ENCODE data around the gene OSMR. TPM values are rescaled to one million over a fixed set of nuclear protein-coding genes. Genes with fewer than 3 reads are reported as not detected.
"Not testable (repeated sequence)": the region's sequence is repeated elsewhere in the genome, so short reads cannot be mapped to it uniquely, and the experiment has no call there.

Gene OSMR
- total RNA-seq, 3 donors from 2014 or later (not counting 1 experiment from before 2014, with no cell fraction given) = not detected

GRCh38 chr5:38856660-38857059 lies 10.8 kb downstream of the OSMR start:
- Mint-ChIP-seq H3K4me1 (no peaks in the 10 kb centered on the region), H3K27ac (no peak overlapping the region), H3K4me3 (no peak overlapping the region), H3K36me3 (no peaks in the 10 kb centered on the region), H3K9me3 (peaks cover 0 to 4% of the 10 kb centered on the region in 2 donors), H3K27me3 (ENCODE audit: low read depth in 2 of 2) (peaks cover 13 to 19% of the 10 kb centered on the region in 2 donors)
- Histone ChIP-seq H3K4me3 (ENCODE audit: low read length) (no peak overlapping the region), H3K4me1 (ENCODE audit: control insufficient read depth, insufficient read depth, low read length) (no peaks in the 10 kb centered on the region), H3K9me3 (ENCODE audit: control insufficient read depth, insufficient read depth, low read length) (no peaks in the 10 kb centered on the region), H3K27me3 (ENCODE audit: control insufficient read depth, insufficient read depth, low read length) (no peaks in the 10 kb centered on the region), H3K36me3 (ENCODE audit: control insufficient read depth, insufficient read depth, low read length) (no peaks in the 10 kb centered on the region), H3K27ac (ENCODE audit: low read length) (no peak overlapping the region)
- intact Hi-C loops (cut with micrococcal nuclease) = no loop called here
- DNase-seq (no peak), ATAC-seq (no peak)
- 75% methylated on average over 2 of the region's 2 CpGs for WGBS (ENCODE audit: insufficient coverage)
- TF ChIP-seq, protein P1, sequence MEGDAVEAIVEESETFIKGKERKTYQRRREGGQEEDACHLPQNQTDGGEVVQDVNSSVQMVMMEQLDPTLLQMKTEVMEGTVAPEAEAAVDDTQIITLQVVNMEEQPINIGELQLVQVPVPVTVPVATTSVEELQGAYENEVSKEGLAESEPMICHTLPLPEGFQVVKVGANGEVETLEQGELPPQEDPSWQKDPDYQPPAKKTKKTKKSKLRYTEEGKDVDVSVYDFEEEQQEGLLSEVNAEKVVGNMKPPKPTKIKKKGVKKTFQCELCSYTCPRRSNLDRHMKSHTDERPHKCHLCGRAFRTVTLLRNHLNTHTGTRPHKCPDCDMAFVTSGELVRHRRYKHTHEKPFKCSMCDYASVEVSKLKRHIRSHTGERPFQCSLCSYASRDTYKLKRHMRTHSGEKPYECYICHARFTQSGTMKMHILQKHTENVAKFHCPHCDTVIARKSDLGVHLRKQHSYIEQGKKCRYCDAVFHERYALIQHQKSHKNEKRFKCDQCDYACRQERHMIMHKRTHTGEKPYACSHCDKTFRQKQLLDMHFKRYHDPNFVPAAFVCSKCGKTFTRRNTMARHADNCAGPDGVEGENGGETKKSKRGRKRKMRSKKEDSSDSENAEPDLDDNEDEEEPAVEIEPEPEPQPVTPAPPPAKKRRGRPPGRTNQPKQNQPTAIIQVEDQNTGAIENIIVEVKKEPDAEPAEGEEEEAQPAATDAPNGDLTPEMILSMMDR (IDR thresholded peaks at IDR 0.05) = no peak

GRCh38 chr5:38858839-38859238 lies 13.0 kb downstream of the OSMR start:
- TF ChIP-seq, protein P1 (IDR thresholded peaks at IDR 0.05) = no peak
- H3K27me3 ChIP-seq (ENCODE audit: control insufficient read depth, insufficient read depth, low read length) = no peaks in the 10 kb centered on the region
- no peaks in the 10 kb centered on the region for H3K9me3 ChIP-seq (ENCODE audit: control insufficient read depth, insufficient read depth, low read length)
- H3K27me3 Mint-ChIP-seq (ENCODE audit: low read depth in 2 of 2) = peaks cover 7 to 13% of the 10 kb centered on the region in 2 donors
- no peaks in the 10 kb centered on the region for H3K4me1 Mint-ChIP-seq
- intact Hi-C loops (cut with micrococcal nuclease) = no loop called here
- ATAC-seq (no peak), DNase-seq (no peak)
- no peak overlapping the region for H3K4me3 Mint-ChIP-seq
- H3K36me3 ChIP-seq (ENCODE audit: control insufficient read depth, insufficient read depth, low read length) = no peaks in the 10 kb centered on the region
- H3K27ac Mint-ChIP-seq = no peak overlapping the region
- H3K4me3 ChIP-seq (ENCODE audit: low read length) = no peak overlapping the region
- no peak overlapping the region for H3K27ac ChIP-seq (ENCODE audit: low read length)
- H3K9me3 Mint-ChIP-seq = peaks cover 0 to 2% of the 10 kb centered on the region in 2 donors
- no peaks in the 10 kb centered on the region for H3K36me3 Mint-ChIP-seq
- WGBS (ENCODE audit: insufficient coverage) = 87% methylated on average over 3 of the region's 3 CpGs
- no peaks in the 10 kb centered on the region for H3K4me1 ChIP-seq (ENCODE audit: control insufficient read depth, insufficient read depth, low read length)

DNA sequence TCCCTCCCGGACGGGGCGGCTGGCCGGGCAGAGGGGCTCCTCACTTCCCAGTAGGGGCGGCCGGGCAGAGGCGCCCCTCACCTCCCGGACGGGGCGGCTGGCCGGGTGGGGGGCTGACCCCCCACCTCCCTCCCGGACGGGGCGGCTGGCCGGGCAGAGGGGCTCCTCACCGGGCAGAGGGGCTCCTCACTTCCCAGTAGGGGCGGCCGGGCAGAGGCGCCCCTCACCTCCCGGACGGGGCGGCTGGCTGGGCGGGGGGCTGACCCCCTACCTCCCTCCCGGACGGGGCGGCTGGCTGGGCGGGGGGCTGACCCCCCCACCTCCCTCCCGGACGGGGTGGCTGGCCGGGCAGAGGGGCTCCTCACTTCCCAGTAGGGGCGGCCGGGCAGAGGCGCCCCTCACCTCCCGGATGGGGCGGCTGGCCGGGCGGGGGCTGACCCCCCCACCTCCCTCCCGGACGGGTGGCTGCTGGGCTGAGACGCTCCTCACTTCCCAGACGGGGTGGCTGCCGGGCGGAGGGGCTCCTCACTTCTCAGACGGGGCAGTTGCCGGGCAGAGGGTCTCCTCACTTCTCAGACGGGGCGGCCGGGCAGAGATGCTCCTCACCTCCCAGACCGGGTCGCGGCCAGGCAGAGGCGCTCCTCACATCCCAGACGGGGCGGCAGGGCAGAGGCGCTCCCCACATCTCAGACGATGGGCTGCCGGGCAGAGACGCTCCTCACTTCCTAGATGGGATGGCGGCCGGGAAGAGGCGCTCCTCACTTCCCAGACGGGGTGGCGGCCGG lies 16.4 kb downstream of the OSMR start:
- H3K36me3 ChIP-seq (ENCODE audit: control insufficient read depth, insufficient read depth, low read length) = not testable (repeated sequence)
- 92% methylated on average over 23 of the region's 64 CpGs for WGBS (ENCODE audit: insufficient coverage)

DNA sequence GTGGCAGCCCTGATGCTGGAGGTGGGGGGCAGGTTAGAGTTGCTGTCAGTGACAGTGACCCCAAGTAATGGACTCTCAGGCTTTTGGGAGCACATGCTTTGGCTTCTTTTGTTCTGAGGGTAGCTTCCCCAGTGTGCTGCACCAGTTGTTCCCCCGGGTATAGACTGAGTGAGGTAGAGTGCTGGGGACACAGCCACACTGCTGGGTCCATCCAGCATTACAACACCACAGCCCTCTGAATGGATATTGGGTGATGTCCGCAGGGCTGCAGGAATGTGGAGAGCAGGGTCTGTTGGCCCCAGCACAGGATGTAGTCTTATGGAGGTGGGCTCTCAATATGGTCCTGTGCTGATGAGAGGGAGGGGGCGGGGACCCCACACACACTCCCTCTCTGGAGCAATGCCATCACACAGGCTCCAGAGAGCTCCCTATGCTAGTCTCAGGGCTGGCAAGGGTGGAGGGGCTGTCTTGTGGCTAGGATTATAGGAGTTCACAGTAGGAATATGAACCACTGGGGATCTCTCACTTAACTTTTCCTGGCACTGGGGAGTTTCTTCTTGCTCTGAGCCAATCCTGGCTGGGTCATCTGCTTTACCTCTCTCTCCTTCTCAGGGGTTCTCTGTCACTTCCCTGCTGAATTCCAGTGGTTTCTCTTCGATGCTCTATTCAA lies 20.7 kb downstream of the OSMR start:
- Mint-ChIP-seq H3K4me3 (no peak overlapping the region), H3K27me3 (ENCODE audit: low read depth in 2 of 2) (peaks cover 8 to 19% of the 10 kb centered on the region in 2 donors), H3K36me3 (no peaks in the 10 kb centered on the region), H3K4me1 (no peaks in the 10 kb centered on the region), H3K9me3 (peaks cover 10 to 11% of the 10 kb centered on the region in 2 donors), H3K27ac (no peak overlapping the region)
- Histone ChIP-seq H3K36me3 (ENCODE audit: control insufficient read depth, insufficient read depth, low read length) (no peaks in the 10 kb centered on the region), H3K9me3 (ENCODE audit: control insufficient read depth, insufficient read depth, low read length) (no peaks in the 10 kb centered on the region), H3K27me3 (ENCODE audit: control insufficient read depth, insufficient read depth, low read length) (peaks cover 3% of the 10 kb centered on the region), H3K4me3 (ENCODE audit: low read length) (no peak overlapping the region), H3K27ac (ENCODE audit: low read length) (no peak overlapping the region), H3K4me1 (ENCODE audit: control insufficient read depth, insufficient read depth, low read length) (no peaks in the 10 kb centered on the region)
- ATAC-seq = peak in 1 of 3 donors; percentile 30
- TF ChIP-seq, protein P1 (IDR thresholded peaks at IDR 0.05) = no peak
- 100% methylated on average over 1 of the region's 4 CpGs for WGBS (ENCODE audit: insufficient coverage)
- intact Hi-C loops (cut with micrococcal nuclease) = no loop called here
- DNase-seq = no peak

More for the DNA sequence above, 16.4 kb downstream of the OSMR start:
- H3K36me3 Mint-ChIP-seq; H3K27ac Mint-ChIP-seq; H3K4me3 Mint-ChIP-seq; H3K27ac ChIP-seq (ENCODE audit: low read length); H3K4me1 ChIP-seq (ENCODE audit: control insufficient read depth, insufficient read depth, low read length); H3K4me1 Mint-ChIP-seq; intact Hi-C loops (cut with micrococcal nuclease); H3K27me3 ChIP-seq (ENCODE audit: control insufficient read depth, insufficient read depth, low read length); H3K4me3 ChIP-seq (ENCODE audit: low read length); ATAC-seq; H3K9me3 ChIP-seq (ENCODE audit: control insufficient read depth, insufficient read depth, low read length); H3K27me3 Mint-ChIP-seq (ENCODE audit: low read depth in 2 of 2); DNase-seq: not testable (repeated sequence)
- peaks cover 10 to 11% of the 10 kb centered on the region in 2 donors for H3K9me3 Mint-ChIP-seq

Measured in natural killer cell (primary cell).